GM18499 (cell line): ENCODE data around the gene MAPKAP1.

Experiments
- ATAC-seq: cut with Tn5 transposase; IDR thresholded peaks from one replicate; pipeline ENCODE4 v1.9.1; 2021; ENCODE audit warnings: moderate number of reproducible peaks; ENCODE audit not compliant: insufficient read depth, unreplicated experiment

The MAPKAP1 gene

DNA sequence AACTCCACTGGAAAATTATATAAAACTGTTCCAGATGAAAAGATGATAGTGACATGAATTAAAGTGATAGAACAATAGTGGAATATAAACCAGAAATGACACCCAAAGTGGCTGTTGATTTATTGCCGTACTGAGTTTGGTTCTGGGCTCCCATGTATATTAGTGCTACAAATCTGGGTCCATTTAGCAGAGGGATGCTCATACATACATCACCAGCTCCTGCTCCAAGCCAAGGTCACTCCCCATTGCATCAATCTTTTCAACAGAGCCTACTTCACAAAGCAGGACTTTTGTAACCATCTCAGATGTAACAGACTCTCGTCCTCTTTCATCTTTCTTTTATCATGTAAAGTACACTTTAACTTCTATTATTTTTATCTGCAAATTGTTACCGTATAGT lies 236.8 kb downstream of the MAPKAP1 start:
- ATAC-seq = no peak

DNA sequence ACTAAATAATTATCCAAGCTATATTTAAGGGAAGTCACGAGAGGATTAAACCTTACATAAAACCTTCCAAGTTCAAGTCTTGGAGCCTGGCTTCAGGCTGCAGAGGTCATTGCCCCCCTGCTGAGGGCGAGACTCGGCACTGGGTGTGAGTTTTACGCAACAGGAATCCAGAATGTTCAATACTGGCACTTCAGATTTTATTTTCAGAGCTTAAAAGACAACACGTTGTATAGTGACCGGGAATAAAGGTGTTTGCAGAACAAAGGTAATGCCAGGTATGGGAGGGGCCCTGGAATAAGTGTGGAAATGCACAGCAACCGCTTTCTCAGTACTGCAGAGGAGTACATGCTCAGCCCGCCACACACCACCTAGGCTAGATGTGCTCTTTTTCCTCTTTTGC lies 238.4 kb downstream of the MAPKAP1 start:
- no peak for ATAC-seq

DNA sequence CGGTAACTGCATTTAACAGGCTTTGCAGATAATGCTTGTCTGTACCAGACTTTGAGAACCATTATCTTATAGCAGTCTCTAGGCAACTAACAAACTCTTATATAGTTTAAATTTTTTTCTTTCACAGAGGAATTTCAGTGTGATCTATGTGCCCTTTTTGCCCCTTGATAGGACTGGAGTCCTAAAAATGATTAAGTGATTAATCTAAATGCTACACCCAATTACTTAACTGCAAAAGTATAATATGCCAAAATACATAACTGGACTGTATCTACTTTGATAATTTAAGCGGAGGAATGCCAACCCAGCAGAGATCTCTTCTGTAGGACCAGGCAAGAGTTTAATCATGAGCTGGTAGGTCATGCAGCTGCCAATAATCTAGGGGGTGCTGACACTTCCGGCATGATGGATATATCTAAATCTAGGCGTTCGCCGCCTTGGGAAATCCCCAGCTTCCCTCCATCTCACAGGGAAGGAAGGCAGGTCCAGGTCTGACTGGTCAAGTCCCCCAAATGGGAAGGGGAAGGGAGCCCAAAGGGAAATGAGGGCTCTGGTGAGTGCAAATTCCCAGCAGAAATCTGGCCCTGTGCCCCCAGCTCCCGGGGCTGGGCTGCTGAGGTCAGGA lies 239.8 kb downstream of the MAPKAP1 start:
- no peak for ATAC-seq

DNA sequence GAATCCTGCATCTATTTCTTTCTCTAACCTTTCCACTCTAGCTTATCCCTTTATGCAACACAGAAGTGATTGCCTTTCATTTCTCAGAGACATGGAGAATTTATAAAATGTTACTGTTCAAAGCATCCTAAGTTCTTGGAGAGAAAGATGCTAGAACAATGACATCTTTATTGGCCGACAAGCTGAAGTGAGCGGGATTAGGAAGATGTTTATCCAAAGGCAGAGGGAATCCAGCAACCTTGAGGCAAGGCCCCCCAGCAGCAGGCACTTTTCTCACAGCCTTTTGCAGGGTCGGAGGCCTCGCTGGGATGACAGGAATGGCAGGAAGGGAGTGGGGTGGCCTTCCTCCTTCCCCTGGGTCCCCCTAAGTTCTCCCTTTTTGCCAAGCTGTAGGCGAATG lies 240.6 kb downstream of the MAPKAP1 start:
- ATAC-seq = no peak

DNA sequence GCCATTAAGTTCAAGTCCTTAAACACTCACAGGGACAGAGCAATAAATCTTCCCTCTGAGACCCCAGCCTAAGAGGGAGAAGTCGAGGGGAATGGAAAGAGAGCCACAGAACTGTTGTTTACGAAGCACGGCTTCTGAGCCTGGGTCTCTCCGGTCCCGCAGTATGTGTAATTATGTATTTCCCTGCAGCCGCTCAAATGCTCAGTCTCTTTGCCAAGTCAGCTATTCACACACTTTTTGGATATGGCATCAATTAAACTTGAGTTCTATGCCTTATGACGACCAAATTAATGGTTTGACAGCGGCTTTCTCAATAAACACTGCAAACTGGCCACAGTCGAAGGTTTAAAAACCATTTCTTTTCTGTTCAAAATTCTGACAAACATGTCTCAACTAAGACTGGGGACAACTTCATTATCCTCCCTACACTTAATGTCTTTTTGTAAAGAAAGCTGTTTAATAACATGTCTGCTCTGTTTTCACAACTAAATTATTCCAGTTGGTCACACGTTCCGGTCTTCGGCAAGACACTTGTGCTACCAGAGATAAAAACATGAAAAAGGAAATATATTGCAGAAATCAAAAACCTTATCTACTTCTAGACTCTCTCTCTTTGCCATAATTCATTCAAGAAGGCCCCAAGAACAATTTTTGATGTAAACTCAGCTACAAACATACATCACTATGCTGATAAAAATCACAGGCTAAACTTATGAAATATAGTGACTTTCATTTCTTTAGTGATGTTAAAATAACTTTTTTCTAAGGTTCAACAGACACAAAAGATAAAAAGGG lies 242.2 kb downstream of the MAPKAP1 start:
- no peak for ATAC-seq

DNA sequence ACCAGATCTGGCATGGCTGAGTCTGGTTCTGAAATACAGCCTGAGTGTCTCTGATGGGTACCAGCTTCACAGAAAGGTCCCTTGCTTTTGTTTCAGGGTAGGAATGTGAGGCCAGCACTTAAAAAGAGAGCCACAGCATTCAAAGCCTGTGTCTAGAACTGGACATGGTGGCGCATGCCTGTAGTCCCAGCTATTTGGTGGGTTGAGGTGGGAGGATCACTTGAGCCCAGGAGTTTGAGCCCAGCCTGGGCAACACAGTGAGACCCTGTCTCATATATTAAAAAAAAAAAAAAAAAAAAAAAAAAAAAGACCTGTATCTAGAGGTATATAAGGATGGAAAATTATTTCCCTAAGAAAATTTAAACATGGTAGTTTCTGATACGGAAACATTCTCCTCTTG lies 243.1 kb downstream of the MAPKAP1 start:
- no peak for ATAC-seq

DNA sequence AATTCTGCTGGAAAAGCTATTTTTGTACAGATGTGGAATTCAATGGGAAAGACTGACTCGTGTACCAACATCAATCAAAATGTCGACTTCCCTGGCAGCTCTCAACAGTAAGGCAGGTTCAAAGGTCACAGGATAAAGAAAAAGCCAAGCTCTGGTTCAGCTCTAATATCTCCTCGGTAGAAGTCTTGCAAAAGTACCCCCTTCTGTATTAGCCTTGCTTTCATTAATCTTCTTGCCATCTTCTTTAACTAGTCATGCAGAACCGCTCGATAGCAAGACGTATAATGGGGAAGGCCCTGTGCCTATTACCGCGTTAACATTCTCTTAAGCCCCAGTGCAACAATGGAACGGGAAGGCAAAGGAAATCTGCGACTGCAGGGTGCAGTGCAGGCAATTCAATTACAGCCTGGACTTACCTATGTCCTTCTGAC lies 244.1 kb downstream of the MAPKAP1 start:
- no peak for ATAC-seq

DNA sequence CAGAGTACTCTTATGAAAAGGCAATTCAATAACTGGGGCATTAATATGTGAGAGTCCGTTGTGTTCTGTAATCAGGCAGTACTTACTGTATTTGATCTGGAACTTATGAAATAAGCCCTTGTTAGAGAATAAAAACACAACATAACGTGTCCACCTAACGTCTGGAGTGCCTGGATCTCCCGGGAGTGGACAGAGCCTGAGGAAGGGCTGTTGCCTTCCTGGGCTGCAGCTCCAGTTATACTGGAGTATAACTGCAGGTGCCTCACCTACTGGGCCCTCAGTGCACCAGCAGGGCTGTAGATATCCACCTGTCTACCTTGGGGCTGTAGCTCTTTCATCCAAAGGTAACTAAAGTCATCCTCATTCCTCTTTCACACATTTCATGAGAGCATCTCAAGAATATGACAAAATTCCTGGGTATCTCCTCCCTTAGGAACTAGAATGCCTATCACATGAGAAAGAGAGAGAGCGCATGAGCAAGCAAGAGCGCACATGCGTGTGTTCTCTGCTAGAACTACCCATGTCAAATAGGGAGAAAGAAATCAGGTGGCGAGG lies 245.3 kb downstream of the MAPKAP1 start:
- ATAC-seq = no peak

DNA sequence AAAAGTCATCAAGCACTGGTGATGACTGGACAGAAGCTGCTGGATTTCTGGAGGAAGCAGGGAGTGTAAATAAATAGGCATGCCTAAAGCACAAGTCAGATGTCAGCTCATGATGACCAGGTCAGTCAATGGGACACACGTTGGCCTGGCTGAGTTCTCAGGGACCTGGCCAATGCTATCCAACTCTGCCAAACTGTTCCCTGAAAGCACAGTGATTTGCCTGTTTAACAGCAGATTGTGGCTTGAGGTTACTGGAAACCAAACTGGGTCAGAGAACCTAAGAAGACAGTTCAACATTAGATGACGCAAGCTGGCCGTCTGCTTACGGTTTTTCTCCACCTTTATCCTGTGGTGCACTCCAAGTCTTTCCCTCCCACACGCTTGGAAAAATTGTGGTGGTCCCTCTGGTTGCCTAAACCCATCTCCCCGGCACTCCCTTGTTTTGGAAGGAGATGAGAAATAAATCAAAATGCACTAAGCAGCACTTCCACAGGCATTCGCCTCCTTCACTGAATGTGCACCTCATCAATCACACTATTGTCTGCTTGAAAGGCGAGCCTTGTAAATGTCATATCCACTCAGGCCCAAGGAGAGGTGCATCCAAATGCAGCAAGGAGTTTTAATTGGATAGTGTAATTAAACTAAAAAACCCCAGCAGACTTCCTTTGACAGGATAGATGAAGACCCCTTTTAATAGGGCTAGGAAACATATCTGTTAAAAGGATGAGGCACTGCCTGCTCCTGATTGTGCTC lies 245.9 kb downstream of the MAPKAP1 start:
- ATAC-seq = no peak

DNA sequence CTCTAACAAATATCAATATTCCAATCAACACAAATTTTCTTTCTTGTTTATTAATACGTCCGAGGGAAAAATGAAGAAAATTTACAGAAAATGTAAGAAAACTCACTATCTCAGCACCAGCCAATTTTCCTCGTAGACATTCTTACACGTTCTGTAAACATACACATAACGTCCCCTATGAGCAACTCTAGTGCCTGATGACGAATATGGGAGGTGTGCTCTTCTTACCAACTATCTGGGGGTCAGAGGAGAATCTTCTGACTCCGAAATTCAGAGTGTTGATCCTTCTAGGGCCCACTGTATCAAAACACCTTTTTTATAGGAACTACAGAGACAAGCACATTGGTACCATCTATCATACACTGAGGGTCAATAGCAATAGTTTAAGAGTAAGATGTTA lies 246.7 kb downstream of the MAPKAP1 start:
- ATAC-seq = no peak

DNA sequence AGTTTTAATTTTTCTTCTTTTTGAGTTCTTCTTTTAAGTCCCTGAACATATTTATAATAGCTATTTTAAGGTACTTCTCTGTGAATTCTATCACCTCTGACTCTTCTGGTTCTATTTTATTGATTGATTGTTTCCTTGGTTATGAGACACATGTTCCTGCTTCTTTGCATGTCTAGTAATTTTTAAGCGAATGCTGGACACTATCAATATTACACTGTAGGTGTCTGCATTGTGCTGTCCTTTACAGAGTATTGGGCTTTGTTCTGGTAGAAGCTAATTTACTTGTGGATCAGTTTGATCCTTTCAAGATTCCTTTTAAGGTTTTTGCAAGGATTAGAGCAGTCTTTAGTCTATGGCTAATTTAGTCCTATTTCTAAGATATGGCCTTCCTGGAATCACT lies 249.7 kb downstream of the MAPKAP1 start:
- ATAC-seq = no peak

DNA sequence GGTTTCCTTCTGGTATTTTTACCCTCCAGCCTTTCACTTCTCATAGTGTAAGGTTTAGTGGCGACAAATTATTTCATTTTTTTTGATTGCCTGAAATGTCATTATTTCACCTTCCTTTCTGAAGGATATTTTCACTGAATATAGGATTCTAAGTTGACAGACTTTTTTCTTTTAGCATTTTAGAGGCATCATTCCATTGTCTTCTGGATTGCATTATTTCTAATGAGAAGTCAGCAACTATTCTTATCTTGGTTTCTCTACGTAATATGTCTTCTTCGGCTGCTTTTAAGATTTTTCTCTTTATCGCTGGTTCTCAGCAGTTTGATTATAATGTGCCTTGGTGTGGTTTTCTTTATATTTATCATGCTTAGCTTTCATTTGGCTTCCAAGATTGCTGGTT lies 251.1 kb downstream of the MAPKAP1 start:
- ATAC-seq = no peak

DNA sequence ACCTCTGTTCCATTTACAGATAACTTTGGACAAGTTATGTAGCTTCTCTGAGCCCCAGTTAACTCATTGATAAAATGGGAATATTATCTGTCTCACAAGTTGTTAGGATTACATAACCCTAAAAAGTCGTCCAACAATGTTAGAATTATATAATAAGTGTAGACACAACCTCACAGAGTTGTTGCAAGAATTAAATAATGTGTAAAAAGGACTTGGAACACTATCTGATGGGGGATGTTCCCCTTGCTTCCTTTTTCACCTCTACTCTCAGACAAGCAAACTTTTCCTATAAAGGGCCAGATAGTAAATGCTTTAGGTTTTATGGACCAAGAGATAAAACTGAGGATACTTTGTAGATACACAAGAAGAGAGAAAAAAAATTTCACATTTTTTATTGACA lies 251.9 kb downstream of the MAPKAP1 start:
- ATAC-seq = no peak

DNA sequence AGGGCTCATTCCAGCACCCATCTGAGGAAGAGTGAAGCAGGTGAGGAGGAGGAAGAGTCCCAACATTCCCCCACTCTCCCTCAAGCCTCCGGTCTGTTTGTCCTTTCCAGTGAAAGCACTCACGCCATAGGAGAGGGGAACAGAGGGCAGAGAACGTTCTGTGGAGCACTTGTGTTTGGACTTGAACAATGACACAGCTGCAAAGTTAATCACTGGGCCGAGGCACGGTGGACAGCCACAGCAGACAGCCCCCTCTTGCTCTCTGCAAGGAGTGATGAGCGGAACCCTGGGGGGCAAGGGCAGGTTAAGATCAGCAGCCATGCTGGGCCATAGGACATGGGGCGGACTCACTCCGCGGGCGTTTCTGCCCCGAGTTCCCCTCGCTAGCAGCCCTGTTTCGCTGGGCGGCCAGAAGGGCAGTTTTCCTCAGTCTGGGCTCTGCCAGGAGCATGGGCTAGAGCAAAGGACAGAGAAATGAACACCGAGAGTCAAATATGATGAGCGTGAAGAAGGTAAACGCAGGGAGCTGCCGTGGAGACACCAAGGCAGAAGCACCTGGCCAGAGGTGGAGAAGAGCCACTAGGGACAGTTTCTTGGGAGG lies 259.7 kb downstream of the MAPKAP1 start:
- ATAC-seq = no peak

DNA sequence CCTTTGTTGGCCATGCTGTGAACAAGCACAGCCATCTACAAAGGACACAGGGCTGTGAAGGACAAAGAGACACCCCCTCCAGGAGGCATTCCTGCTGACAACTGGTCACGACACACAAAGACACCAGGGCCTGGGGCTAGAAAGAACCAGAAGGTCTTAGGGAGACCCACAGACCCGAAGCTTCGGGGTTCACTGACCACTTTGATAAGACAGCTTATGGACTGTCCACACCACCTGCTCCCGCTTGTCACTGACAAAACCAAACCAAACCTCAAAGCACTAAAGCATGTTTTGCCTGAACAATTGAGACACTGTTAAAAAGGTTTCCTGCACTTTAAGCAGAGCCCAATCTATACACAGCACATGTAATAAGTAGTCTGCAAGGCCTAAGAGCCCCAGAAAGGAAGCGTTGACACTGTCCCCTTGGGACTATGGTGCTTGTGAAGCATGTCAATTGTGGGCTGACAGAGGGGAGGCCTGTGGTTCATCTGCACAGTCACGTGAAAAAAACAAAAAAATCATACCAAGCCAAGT lies 260.4 kb downstream of the MAPKAP1 start:
- no peak for ATAC-seq

DNA sequence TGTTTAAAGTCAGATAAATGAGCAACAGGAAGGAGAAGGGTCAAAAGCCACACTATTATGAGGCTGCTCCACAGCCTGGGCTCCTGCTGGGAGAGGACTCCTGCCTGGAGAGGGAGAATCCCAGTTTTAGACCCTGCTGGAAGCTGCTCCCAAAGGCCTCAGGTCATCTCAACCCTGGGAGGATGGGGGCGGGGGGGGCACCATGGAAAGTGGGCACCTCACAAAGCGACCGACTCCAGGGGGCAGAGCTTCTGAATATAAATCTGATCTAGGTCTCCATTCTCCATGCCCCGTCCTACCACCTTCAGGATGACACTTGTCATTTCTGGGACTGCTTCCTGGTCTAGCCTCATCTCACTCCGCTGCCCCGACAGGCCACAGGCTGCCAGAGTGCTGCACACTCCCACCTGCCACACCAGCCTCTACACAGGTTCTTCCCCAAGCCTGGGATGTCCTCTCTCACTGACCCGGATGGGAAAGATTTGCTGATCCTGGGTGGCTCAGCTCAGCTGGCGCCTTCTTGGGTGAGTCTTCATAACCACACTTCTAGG lies 262.0 kb downstream of the MAPKAP1 start:
- ATAC-seq = no peak

DNA sequence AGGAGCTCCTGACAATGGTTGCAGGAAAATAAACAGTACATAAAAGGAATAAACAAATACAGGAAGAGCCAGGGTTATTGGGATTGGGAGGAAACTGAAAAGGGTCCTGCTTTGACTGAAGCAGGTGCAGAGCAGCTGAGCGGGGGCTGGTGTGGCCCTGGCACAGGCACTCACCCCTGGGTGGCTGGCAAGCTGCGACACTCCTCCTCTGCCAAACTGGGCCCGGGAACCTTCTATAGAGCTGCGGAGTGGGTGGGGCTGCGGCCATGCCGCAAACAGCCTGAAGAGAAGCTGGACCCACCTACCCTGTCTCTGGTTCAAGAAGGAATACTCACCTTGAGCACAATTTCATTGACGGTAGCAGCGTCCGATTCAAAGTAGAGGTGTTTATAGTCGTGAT lies 262.8 kb downstream of the MAPKAP1 start:
- no peak for ATAC-seq

DNA sequence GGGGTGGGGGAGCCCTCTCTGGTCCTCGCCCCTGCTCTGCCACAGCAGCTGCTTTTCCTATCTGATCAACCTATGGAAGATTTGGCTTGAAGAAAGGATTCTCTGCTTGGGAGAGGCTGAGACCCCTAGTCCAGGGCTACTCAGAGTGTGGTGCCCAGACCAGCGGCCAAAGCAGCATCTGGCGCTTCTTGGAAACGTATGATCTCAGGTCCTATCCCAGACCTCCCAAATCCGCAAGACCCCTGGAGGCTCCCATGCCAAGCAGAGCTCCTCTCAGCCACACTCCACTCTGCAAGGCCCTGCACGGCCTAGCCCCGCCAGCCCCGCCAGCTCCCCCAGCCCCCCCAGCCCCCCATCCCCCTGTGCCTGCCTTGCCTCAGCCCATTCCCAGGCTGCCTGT lies 263.6 kb downstream of the MAPKAP1 start:
- no peak for ATAC-seq

DNA sequence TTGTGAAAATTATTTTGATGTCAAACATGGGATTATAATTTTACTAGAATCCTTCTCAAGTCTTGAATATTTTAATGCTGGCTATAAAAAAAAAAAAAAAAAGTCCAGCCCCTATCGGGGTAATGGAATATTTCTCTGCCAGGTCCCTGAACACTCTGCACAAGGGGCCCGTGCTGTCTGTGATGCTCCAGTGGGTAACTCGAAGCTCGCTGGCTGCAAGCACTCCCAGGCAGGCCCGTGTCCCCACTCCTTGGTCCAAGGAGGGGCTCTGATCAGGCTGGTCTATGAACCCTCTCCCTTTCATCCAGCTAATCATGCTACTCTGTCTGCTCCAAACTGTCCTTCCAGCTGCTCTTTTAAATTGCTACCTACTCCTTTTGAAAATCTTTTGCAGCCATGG lies 264.6 kb downstream of the MAPKAP1 start:
- ATAC-seq = no peak

DNA sequence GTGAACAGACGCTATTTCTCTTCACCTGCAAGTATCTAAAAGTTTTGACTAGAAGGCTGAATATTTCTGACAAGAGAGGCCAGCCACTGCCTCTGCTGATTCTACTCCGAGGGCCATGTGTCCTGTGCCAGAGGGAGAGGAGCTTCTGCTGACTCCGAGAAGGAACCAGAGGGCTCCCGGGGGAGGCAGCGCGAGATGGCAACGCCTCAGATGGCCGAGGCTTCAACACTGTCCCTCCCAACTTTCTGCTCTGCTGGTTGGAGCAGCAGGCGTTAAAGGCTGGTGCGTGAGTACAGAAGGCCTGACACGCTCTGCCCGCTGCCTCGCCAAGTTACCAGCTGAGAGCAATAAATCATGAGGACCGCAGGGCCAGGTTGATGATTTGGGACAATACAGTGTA lies 266.6 kb downstream of the MAPKAP1 start:
- ATAC-seq = no peak
